ENCODE measurements around the gene COL16A1. TPM values are rescaled to one million over a fixed set of nuclear protein-coding genes. Genes with fewer than 3 reads are reported as not detected.
A peak's percentile ranks its signal among the peaks of the same experiment; 100 is the strongest.

COL16A1 gene
- total RNA-seq, 2 donors from 2014 or later: 0.73 to 1.6 TPM

GRCh38 chr1:31744165-31744888, 40.5 kb upstream of the COL16A1 start:
- H3K27me3 Mint-ChIP-seq: no peaks in the 10 kb centered on the region
- no peak overlapping the region for H3K4me3 Mint-ChIP-seq
- no peak overlapping the region for H3K27ac Mint-ChIP-seq
- no peak for DNase-seq (ENCODE audit: low spot score)
- H3K36me3 Mint-ChIP-seq: no peaks in the 10 kb centered on the region
- no peak for ATAC-seq
- H3K9me3 Mint-ChIP-seq: no peaks in the 10 kb centered on the region
- peaks cover 38 to 41% of the 10 kb centered on the region in 2 donors for H3K4me1 Mint-ChIP-seq (ENCODE audit: low read depth in 2 of 2)

- peaks cover 23 to 31% of the 10 kb centered on the region in 2 donors for H3K4me1 Mint-ChIP-seq (ENCODE audit: low read depth in 2 of 2)
- no peaks in the 10 kb centered on the region for H3K9me3 Mint-ChIP-seq
- ATAC-seq: no peak
- H3K4me3 Mint-ChIP-seq: no peak overlapping the region
- H3K36me3 Mint-ChIP-seq: no peaks in the 10 kb centered on the region
- no peaks in the 10 kb centered on the region for H3K27me3 Mint-ChIP-seq
- H3K27ac Mint-ChIP-seq: no peak overlapping the region
- DNase-seq (ENCODE audit: low spot score): no peak
Measured at GRCh38 chr1:31742462-31743212, 38.8 kb upstream of the COL16A1 start.

GRCh38 chr1:31739346-31739745, 35.5 kb upstream of the COL16A1 start:
- H3K9me3 Mint-ChIP-seq: no peaks in the 10 kb centered on the region
- DNase-seq (ENCODE audit: low spot score) (no peak), ATAC-seq (peak; percentile 21 to 41)
- H3K4me3 Mint-ChIP-seq: no peak overlapping the region
- no peaks in the 10 kb centered on the region for H3K36me3 Mint-ChIP-seq
- H3K27me3 Mint-ChIP-seq: no peaks in the 10 kb centered on the region
- H3K27ac Mint-ChIP-seq: no peak overlapping the region
- peaks cover 4 to 9% of the 10 kb centered on the region in 2 donors for H3K4me1 Mint-ChIP-seq (ENCODE audit: low read depth in 2 of 2)

- ATAC-seq (no peak), DNase-seq (ENCODE audit: low spot score) (no peak)
- no peak overlapping the region for H3K4me3 Mint-ChIP-seq
- no peaks in the 10 kb centered on the region for H3K9me3 Mint-ChIP-seq
- no peaks in the 10 kb centered on the region for H3K36me3 Mint-ChIP-seq
- H3K4me1 Mint-ChIP-seq (ENCODE audit: low read depth in 2 of 2): peaks cover 4 to 5% of the 10 kb centered on the region in 2 donors
- no peaks in the 10 kb centered on the region for H3K27me3 Mint-ChIP-seq
- H3K27ac Mint-ChIP-seq: no peak overlapping the region
Measured at GRCh38 chr1:31736675-31737074, 32.9 kb upstream of the COL16A1 start.

- H3K27me3 Mint-ChIP-seq: no peaks in the 10 kb centered on the region
- H3K36me3 Mint-ChIP-seq: no peaks in the 10 kb centered on the region
- DNase-seq (ENCODE audit: low spot score): no peak
- H3K27ac Mint-ChIP-seq: no peak overlapping the region
- peaks cover 4 to 5% of the 10 kb centered on the region in 2 donors for H3K4me1 Mint-ChIP-seq (ENCODE audit: low read depth in 2 of 2)
- no peaks in the 10 kb centered on the region for H3K9me3 Mint-ChIP-seq
- no peak overlapping the region for H3K4me3 Mint-ChIP-seq
- ATAC-seq: no peak
Measured at GRCh38 chr1:31735571-31735970, 31.8 kb upstream of the COL16A1 start.

GRCh38 chr1:31734582-31735107, 30.8 kb upstream of the COL16A1 start:
- ATAC-seq (no peak), DNase-seq (ENCODE audit: low spot score) (no peak)
- peaks cover 3 to 4% of the 10 kb centered on the region in 2 donors for H3K4me1 Mint-ChIP-seq (ENCODE audit: low read depth in 2 of 2)
- H3K4me3 Mint-ChIP-seq: no peak overlapping the region
- no peaks in the 10 kb centered on the region for H3K36me3 Mint-ChIP-seq
- H3K27ac Mint-ChIP-seq: no peak overlapping the region
- H3K27me3 Mint-ChIP-seq: no peaks in the 10 kb centered on the region
- no peaks in the 10 kb centered on the region for H3K9me3 Mint-ChIP-seq

- ATAC-seq (no peak), DNase-seq (ENCODE audit: low spot score) (no peak)
- Mint-ChIP-seq H3K27ac (no peak overlapping the region), H3K9me3 (no peaks in the 10 kb centered on the region), H3K4me1 (ENCODE audit: low read depth in 2 of 2) (no peaks in the 10 kb centered on the region), H3K36me3 (no peaks in the 10 kb centered on the region), H3K27me3 (no peaks in the 10 kb centered on the region), H3K4me3 (no peak overlapping the region)
Measured at GRCh38 chr1:31733389-31734219, 29.8 kb upstream of the COL16A1 start.

GRCh38 chr1:31732751-31733289, 29.0 kb upstream of the COL16A1 start:
- Mint-ChIP-seq H3K9me3 (no peaks in the 10 kb centered on the region), H3K27me3 (no peaks in the 10 kb centered on the region), H3K4me3 (no peak overlapping the region), H3K27ac (no peak overlapping the region), H3K36me3 (no peaks in the 10 kb centered on the region), H3K4me1 (ENCODE audit: low read depth in 2 of 2) (no peaks in the 10 kb centered on the region)
- DNase-seq (ENCODE audit: low spot score) (no peak), ATAC-seq (no peak)

- H3K27me3 Mint-ChIP-seq: no peaks in the 10 kb centered on the region
- DNase-seq (ENCODE audit: low spot score): no peak
- H3K36me3 Mint-ChIP-seq: no peaks in the 10 kb centered on the region
- no peaks in the 10 kb centered on the region for H3K9me3 Mint-ChIP-seq
- no peak overlapping the region for H3K4me3 Mint-ChIP-seq
- no peaks in the 10 kb centered on the region for H3K4me1 Mint-ChIP-seq (ENCODE audit: low read depth in 2 of 2)
- no peak for ATAC-seq
- H3K27ac Mint-ChIP-seq: no peak overlapping the region
Measured at GRCh38 chr1:31732343-31732742, 28.5 kb upstream of the COL16A1 start.

GRCh38 chr1:31731049-31731565, 27.3 kb upstream of the COL16A1 start:
- ATAC-seq: no peak
- no peak for DNase-seq (ENCODE audit: low spot score)
- no peaks in the 10 kb centered on the region for H3K9me3 Mint-ChIP-seq
- no peak overlapping the region for H3K27ac Mint-ChIP-seq
- no peaks in the 10 kb centered on the region for H3K27me3 Mint-ChIP-seq
- no peaks in the 10 kb centered on the region for H3K36me3 Mint-ChIP-seq
- no peaks in the 10 kb centered on the region for H3K4me1 Mint-ChIP-seq (ENCODE audit: low read depth in 2 of 2)
- H3K4me3 Mint-ChIP-seq: no peak overlapping the region

GRCh38 chr1:31730336-31731048, 26.7 kb upstream of the COL16A1 start:
- Mint-ChIP-seq H3K4me3 (no peak overlapping the region), H3K9me3 (no peaks in the 10 kb centered on the region), H3K4me1 (ENCODE audit: low read depth in 2 of 2) (no peaks in the 10 kb centered on the region), H3K27me3 (no peaks in the 10 kb centered on the region), H3K36me3 (no peaks in the 10 kb centered on the region), H3K27ac (no peak overlapping the region)
- ATAC-seq (no peak), DNase-seq (ENCODE audit: low spot score) (no peak)

GRCh38 chr1:31727849-31728248, 24.0 kb upstream of the COL16A1 start:
- Mint-ChIP-seq H3K4me3 (no peak overlapping the region), H3K27me3 (no peaks in the 10 kb centered on the region), H3K36me3 (no peaks in the 10 kb centered on the region), H3K9me3 (no peaks in the 10 kb centered on the region), H3K27ac (no peak overlapping the region), H3K4me1 (ENCODE audit: low read depth in 2 of 2) (no peaks in the 10 kb centered on the region)
- DNase-seq (ENCODE audit: low spot score) (no peak), ATAC-seq (no peak)

GRCh38 chr1:31727195-31727594, 23.4 kb upstream of the COL16A1 start:
- Mint-ChIP-seq H3K36me3 (no peaks in the 10 kb centered on the region), H3K4me1 (ENCODE audit: low read depth in 2 of 2) (no peaks in the 10 kb centered on the region), H3K4me3 (no peak overlapping the region), H3K27ac (no peak overlapping the region), H3K9me3 (no peaks in the 10 kb centered on the region), H3K27me3 (peaks cover 0 to 6% of the 10 kb centered on the region in 2 donors)
- DNase-seq (ENCODE audit: low spot score) (no peak), ATAC-seq (no peak)
